HG02642 (cell line): ENCODE data around the gene DDAH1.

ENCODE experiments used
- ATAC-seq: cut with Tn5 transposase; IDR thresholded peaks from one replicate; pipeline ENCODE4 v1.9.1; 2021; ENCODE audit warnings: mild to moderate bottlenecking; ENCODE audit not compliant: unreplicated experiment, poor library complexity

The DDAH1 gene

GRCh38 chr1:85339656-85340399 is 125.1 kb downstream of the DDAH1 start:
- ATAC-seq, result no peak

DNA sequence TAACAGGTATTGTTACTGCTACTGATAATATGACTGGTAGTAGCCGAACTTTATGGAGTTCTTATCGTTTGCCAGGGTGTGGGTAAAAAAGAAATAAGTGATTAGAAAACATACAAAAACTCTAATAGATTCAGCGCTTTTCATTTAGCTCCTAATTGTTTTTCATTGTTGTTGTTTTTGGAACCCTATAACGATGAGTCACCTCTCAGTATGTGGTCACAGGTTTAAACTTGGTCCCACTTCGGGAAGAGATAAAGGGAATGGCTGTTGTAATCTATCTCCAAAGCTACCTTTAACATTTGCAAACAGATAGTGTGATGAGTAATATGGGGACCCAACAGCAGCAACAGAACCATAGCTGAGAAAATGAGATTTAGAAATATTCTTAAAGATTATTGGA is 125.9 kb downstream of the DDAH1 start:
- no peak for ATAC-seq

DNA sequence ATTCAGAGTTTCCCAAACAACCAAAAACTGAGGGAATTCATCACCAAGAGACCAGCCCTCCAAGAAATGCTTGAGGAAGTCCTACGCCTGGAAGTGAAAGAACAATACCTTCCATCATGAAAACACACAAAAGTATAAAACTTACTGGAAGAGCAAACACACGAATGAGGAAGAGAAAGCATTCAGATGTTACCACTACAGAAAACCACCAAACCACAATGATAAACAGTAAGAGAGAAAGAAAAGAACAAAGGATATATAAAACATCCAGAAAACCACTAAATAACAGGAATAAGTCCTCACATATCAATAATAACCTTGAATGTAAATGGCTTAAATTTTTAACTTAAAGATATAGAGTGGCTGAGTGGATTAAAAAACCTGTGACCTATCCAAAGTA is 130.0 kb downstream of the DDAH1 start:
- ATAC-seq, result peak; percentile 60

DNA sequence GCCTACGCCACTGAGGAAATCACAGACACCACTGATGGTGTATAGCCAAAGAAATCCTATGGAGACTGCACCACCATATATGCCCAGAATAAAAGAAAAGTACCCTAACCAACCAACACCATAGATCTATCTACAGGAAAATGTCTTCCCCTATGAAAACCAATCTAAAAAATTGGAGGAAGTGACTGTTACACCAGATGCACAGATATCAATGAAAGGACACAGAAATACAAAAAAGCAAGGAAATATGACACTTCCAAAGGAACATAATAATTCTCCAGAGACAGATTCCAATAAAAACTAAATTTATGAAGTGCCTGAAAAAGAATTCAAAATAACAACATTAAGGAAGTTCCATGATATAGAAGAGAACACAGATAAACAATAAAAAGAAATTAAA is 131.8 kb downstream of the DDAH1 start:
- no peak for ATAC-seq

DNA sequence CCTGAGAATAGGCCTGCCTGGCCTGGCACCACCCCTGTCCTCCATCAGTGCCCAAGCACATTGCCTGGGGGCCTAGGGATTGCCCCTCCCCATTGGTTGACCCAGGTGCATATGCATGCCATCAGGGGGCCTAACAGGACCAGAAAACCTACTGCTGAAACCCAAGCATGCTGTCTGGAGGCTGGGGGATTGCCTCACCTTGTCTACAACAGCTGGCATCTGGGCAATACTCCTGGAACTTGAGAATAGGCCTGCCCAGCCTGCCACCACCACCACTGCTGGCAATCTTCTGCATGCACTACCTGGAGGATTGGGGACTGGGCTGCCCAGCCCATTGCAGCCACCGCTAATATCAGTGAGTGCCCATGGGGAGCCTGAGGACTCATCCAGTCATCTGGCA is 132.4 kb downstream of the DDAH1 start:
- ATAC-seq, result no peak

DNA sequence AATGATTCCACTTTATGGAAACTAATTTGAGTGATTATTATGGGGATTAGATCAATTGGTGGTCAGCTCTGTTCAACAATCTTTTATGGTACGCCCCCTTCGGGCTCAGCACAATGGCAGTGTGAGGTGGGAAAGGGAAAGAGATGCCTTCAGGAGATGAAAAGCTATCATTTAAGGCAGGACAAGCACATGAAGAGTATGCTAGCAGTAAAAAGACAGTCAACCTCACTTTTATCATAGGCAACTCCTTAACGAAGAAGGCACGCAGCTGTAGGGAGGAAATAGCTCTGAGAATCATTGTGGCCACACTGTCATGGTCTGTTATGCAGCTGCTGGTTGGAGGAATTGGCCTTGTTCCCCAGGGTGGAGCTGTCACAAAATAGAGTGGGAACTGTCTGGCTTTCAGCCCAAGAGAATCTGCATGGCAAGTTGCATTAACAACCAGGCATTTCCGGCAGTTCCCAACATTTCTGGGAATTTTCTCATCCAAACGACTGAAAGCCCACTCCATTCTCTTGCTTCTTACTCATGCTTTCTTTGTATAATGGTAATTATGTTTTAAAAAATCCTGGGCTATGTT is 134.2 kb downstream of the DDAH1 start:
- ATAC-seq, result peak; percentile 74

DNA sequence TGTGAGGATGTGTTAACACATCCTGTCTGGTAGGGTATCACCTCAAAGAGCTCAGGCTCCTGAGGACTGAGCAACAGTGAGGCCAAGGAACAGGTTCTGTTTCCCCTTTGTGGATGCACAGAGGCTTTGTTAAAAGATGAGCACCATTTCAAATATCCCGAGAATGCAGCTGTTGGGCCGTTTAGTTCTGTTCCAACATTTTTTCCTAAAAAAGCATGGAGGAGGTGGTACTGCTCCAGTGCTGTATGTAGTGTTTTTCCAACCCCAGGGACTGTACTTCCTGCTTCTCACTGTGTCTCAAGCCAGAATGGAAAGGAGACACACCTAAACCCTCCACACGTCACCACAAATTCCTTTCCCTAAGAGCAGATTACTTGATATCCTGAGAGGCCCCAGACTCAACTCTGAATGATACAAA is 134.7 kb downstream of the DDAH1 start:
- no peak for ATAC-seq

- ATAC-seq, result no peak
These were observed 136.1 kb downstream of the DDAH1 start for GRCh38 chr1:85328713-85329397.

GRCh38 chr1:85327759-85328158 is 137.2 kb downstream of the DDAH1 start:
- no peak for ATAC-seq

DNA sequence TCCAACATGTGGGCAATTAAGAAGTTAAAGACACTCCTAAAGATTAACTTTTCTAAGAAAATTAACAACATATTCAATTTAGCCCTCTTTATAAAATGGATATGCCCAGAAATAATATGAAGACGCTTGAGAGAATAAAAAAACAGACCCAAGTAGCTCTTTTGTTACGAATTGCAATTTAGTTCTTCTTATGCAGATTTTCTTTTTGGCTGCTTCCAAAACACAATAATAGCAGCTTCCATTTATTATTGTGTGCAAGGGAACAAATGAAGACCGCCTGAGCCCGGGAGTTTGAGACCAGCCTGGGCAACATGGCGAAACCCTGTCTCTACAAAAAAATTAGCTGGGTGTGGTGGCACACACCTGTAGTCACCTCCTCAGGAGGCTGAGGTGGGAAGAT is 138.1 kb downstream of the DDAH1 start:
- no peak for ATAC-seq

GRCh38 chr1:85326336-85326735 is 138.6 kb downstream of the DDAH1 start:
- ATAC-seq, result no peak

DNA sequence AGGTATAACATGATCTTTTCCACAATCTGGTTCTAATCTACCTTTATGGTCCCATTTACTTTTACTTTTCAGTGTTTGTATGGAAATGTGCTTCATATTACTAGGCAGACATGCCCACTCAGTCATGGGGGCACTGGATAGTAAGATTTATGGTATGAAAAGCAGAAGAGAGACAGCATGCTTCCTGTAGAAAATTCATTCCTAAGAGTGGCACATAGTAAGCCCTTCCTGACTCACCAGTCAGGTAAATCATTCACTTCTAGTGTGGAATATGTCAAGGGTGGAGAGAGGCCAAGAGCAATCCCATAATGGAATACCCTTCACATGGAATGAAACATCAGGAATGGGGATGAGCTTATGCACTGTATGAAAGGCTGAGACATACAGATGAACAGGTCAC is 139.0 kb downstream of the DDAH1 start:
- no peak for ATAC-seq

- no peak for ATAC-seq
These were observed 141.2 kb downstream of the DDAH1 start for GRCh38 chr1:85323770-85324169.

- ATAC-seq, result no peak
These were observed 142.3 kb downstream of the DDAH1 start for GRCh38 chr1:85322655-85323054.

DNA sequence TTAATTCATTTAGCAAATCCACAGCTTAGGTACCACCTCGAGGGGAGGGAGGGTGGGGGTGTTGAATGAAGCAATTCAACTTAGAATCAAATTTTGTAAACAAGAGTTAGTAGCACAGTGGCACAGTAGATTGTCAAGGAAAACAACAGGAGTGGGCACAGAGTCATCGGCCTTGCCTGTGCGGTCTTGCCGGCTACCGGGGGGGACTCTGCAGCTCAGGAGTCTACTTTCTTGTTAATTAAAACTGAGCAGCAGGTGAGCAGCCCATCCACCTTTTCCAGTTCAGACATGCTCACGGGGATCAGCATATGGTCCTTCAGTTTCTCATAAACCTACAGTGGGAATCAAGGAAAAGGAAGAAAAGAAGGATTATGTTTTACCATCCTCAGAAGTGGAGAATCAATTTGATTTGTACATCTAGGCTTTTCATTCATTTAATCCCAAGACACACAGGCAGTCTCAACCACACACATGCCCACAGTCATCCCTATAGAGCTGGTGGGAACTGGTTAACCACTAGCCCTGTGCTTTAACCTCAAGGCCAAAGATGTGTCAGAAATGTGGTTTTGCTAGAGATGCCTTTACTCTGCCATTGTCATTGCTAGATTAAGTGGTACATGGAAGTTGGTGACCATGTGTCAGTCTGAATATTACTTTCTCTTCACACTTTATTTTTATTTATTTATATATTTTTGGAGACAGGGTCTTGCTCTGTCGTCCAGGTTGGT is 143.6 kb downstream of the DDAH1 start:
- peak; percentile 74 for ATAC-seq

DNA sequence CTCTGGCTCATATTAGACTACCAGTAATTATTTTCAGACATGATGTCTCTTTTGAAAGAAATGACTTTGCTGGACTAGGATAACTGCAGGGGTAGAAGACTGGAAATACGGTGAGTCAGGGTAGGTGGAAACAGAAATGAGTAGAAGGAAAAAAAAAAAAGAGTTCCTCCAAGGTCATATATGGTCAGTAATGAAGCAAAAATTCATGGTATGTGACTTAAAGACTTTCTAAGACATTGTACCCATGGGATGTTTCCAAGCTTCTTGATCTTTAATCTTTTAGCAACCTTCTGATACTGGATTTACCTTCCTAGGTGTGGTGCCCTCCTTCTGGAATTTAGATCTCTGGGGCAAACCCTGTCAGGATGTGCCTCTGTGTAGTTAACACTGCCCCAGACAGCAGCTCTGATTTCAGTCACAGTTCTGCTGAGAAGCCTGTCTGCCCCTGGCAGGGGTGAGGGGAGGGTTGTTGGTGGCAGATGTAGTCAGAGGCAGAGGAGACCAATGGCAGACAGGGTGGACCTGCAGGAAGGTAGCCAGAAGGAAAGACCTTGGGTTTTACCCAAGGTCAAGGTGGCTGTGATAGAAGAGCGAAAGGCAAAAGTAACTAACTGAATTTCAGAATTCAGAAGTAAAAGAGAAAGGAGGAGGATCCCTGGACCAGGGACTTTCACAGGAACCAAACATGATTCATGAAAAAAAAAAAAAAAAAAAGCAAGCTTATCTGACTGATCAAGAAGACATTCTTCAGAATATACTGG is 144.4 kb downstream of the DDAH1 start:
- ATAC-seq, result peak; percentile 72

DNA sequence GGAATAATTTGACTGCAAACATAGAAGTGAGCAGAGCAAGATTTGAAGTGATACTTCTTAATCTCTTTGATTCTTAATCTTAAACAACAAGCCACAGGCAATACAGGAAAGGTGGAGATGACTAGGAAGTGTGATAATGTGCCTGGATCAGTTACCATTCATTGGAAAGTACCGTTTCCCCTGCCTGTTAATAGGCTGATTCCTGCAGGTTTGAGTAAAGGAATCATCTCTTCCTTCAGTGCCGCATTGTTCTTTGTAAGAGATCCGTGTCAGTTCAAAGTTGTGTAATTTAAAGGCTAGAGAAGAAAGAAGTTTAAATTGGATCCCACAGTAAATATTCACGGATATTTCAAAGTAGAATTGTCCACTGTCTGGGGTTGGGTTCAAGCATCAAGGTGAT is 145.0 kb downstream of the DDAH1 start:
- ATAC-seq, result no peak

DNA sequence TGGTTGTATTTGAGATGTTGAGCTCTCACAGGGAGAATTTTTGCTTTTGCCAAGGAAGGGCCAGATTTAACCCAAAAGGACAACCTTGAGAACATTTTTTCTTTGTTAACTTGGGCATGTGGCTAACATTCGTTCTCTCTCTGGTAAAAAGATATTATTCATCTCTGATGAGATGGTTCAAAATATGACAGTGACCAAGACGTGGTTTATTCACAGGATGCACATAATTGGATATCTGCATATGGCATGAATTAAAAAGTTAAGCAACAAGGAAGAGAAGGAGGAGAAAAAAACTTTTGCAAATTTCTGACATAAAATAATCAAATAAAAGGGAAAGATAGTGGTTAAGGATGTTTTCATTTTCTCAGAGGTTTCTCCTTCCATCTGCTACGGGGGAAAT is 145.5 kb downstream of the DDAH1 start:
- ATAC-seq, result no peak

- ATAC-seq, result no peak
These were observed 146.7 kb downstream of the DDAH1 start for GRCh38 chr1:85318217-85318616.

- no peak for ATAC-seq
These were observed 147.4 kb downstream of the DDAH1 start for GRCh38 chr1:85317560-85317959.
